H1 (cell line): ENCODE data around the gene GP2. TPM values are rescaled to one million over a fixed set of nuclear protein-coding genes. Genes with fewer than 3 reads are reported as not detected.

ENCODE experiments used
- CTCF ChIA-PET: fragments of 300-600 bp; sonication (Branson Sonifier 250); formaldehyde crosslinking; loops from one replicate; lab custom pipeline; 2021; ENCODE audit not compliant: partially characterized antibody; lab: Charles Lee
- POLR2A ChIA-PET: fragments of 300-600 bp; sonication (Branson Sonifier 250); formaldehyde crosslinking; loops from one replicate; lab custom pipeline; 2021; ENCODE audit warnings: inconsistent platforms; ENCODE audit not compliant: partially characterized antibody; lab: Charles Lee
- DNase-seq, 2 experiments: peaks; one replicate each; pipeline versions ENCODE4 v3.0.0 to v3.0.0-alpha.2; 2010 to 2022; ENCODE audit warnings: low spot score in 2 of 2, low read depth in 1 of 2, mixed read lengths in 1 of 2
- FAIRE-seq: peaks from 2 replicates; lab custom pipeline; 2011; peaks lifted over from hg19 to GRCh38; lab: Jason Lieb, UNC
- H2AFZ ChIP-seq: 2 replicates; pipeline ENCODE4 v1.8.1; 2012; ENCODE audit warnings: low read length, inconsistent platforms
- H2AK5ac ChIP-seq: 2 replicates; pipeline ENCODE4 v1.6.1; 2013; ENCODE audit warnings: low read depth, low read length
- H2BK120ac ChIP-seq: replicated peaks from 2 replicates; pipeline ENCODE3; 2013; ENCODE audit warnings: low read depth, low read length, inconsistent platforms
- H2BK12ac ChIP-seq: 2 replicates; pipeline ENCODE4 v1.6.1; 2013; ENCODE audit warnings: low read depth, low read length
- H2BK15ac ChIP-seq: 2 replicates; pipeline ENCODE4 v1.6.1; 2013; ENCODE audit warnings: low read length
- H2BK20ac ChIP-seq: 2 replicates; pipeline ENCODE4 v1.6.1; 2013; ENCODE audit warnings: low read length
- H2BK5ac ChIP-seq: 2 replicates; pipeline ENCODE4 v1.6.1; 2013; ENCODE audit warnings: low read depth, low read length
- H3K14ac ChIP-seq: 2 replicates; pipeline ENCODE4 v1.6.1; 2013; ENCODE audit warnings: inconsistent platforms; ENCODE audit not compliant: insufficient read length
- H3K18ac ChIP-seq: 2 replicates; pipeline ENCODE4 v1.6.1; 2013; ENCODE audit warnings: low read length; ENCODE audit errors: extremely low read depth
- H3K23ac ChIP-seq: 2 replicates; pipeline ENCODE4 v1.6.1; 2013; ENCODE audit warnings: inconsistent platforms; ENCODE audit not compliant: insufficient read length
- H3K23me2 ChIP-seq: 2 replicates; pipeline ENCODE4 v1.6.1; 2013; ENCODE audit warnings: low read depth, low read length
- H3K27ac ChIP-seq: 2 replicates; pipeline ENCODE4 v1.6.1; 2011; ENCODE audit warnings: low read depth, low read length, inconsistent platforms
- H3K27me3 ChIP-seq, 4 experiments: replicated peaks in 1 of 4; 1 replicate in 1 of 4; 2 replicates in 3 of 4; pipeline versions ENCODE4 v1.6.1 to v1.8.1; 2011 to 2013; ENCODE audit warnings: low read length in 3 of 4, mild to moderate bottlenecking in 3 of 4, inconsistent platforms in 2 of 4, mixed read lengths in 2 of 4, moderate library complexity in 1 of 4; ENCODE audit not compliant: control insufficient read depth in 3 of 4, insufficient read depth in 3 of 4; ENCODE audit errors: extremely low read depth in 1 of 4
- H3K36me3 ChIP-seq, 4 experiments: 2 replicates each; pipeline versions ENCODE4 v1.6.1 to v1.8.1; 2011 to 2013; ENCODE audit warnings: mild to moderate bottlenecking in 4 of 4, low read length in 3 of 4, moderate library complexity in 2 of 4, control low read depth in 1 of 4, inconsistent platforms in 1 of 4; ENCODE audit not compliant: insufficient read depth in 4 of 4, control insufficient read depth in 2 of 4
- H3K4ac ChIP-seq: replicated peaks from 2 replicates; pipeline ENCODE3; 2013; ENCODE audit warnings: low read length, low read depth, mixed read lengths, inconsistent platforms; ENCODE audit not compliant: insufficient read length
- H3K4me1 ChIP-seq, 4 experiments: replicated peaks in 1 of 4; 1 replicate in 1 of 4; 2 replicates in 3 of 4; pipeline versions ENCODE4 v1.6.1 to v1.8.1; 2011 to 2013; ENCODE audit warnings: low read length in 3 of 4, inconsistent platforms in 2 of 4, mixed read lengths in 1 of 4; ENCODE audit not compliant: insufficient read depth in 4 of 4, control insufficient read depth in 3 of 4
- H3K4me2 ChIP-seq, 2 experiments: 2 replicates each; pipeline versions ENCODE4 v1.6.1 to v1.8.1; 2011 to 2013; ENCODE audit warnings: low read depth in 2 of 2, low read length in 2 of 2, control low read depth in 1 of 2, inconsistent platforms in 1 of 2, mild to moderate bottlenecking in 1 of 2; ENCODE audit not compliant: insufficient read depth in 1 of 2
- H3K4me3 ChIP-seq, 4 experiments: fragments of 200-600, 300-600 bp in 1 of 4; sonication (generic), shearing (Covaris generic), sonication (Bioruptor Twin) in 1 of 4; 2 replicates each; pipeline versions ENCODE4 v1.5.1 to v1.8.1; 2011 to 2016; ENCODE audit warnings: low read length in 4 of 4, low read depth in 3 of 4, control low read depth in 2 of 4, inconsistent platforms in 2 of 4, mild to moderate bottlenecking in 2 of 4, mixed read lengths in 1 of 4, moderate library complexity in 1 of 4; ENCODE audit not compliant: insufficient read depth in 2 of 4; ENCODE audit errors: extremely low read depth in 1 of 4
- H3K56ac ChIP-seq: replicated peaks from 2 replicates; pipeline ENCODE3; 2013; ENCODE audit warnings: low read depth, mild to moderate bottlenecking, mixed read lengths, low read length, inconsistent platforms; ENCODE audit not compliant: insufficient read length
- H3K79me1 ChIP-seq: 2 replicates; pipeline ENCODE4 v1.6.1; 2013; ENCODE audit warnings: low read depth, low read length, control low read depth
- H3K79me2 ChIP-seq, 2 experiments: 2 replicates each; pipeline versions ENCODE4 v1.6.1 to v1.8.1; 2012 to 2013; ENCODE audit warnings: low read length in 2 of 2, mild to moderate bottlenecking in 2 of 2, inconsistent platforms in 1 of 2; ENCODE audit not compliant: insufficient read depth in 2 of 2, control insufficient read depth in 1 of 2
- H3K9ac ChIP-seq, 4 experiments: replicated peaks in 1 of 4; 1 replicate in 1 of 4; 2 replicates in 3 of 4; pipeline versions ENCODE4 v1.6.1 to v1.8.1; 2011 to 2013; ENCODE audit warnings: low read depth in 3 of 4, low read length in 3 of 4, control low read depth in 2 of 4, mild to moderate bottlenecking in 2 of 4, moderate library complexity in 2 of 4, inconsistent platforms in 1 of 4; ENCODE audit errors: extremely low read depth in 1 of 4
- H3K9me3 ChIP-seq, 2 experiments: 2 replicates each; pipeline versions ENCODE4 v1.6.1 to v1.8.1; 2012 to 2013; ENCODE audit warnings: mild to moderate bottlenecking in 2 of 2, moderate library complexity in 2 of 2, control low read depth in 1 of 2, inconsistent platforms in 1 of 2, low read depth in 1 of 2, low read length in 1 of 2, mixed read lengths in 1 of 2; ENCODE audit not compliant: insufficient read depth in 2 of 2
- H4K20me1 ChIP-seq, 2 experiments: replicated peaks in 1 of 2; 2 replicates each; pipeline versions ENCODE3 to v1.8.1; 2011 to 2013; ENCODE audit warnings: inconsistent platforms in 2 of 2, low read length in 2 of 2, mild to moderate bottlenecking in 1 of 2; ENCODE audit not compliant: insufficient read depth in 2 of 2, control insufficient read depth in 1 of 2
- H4K5ac ChIP-seq: 2 replicates; pipeline ENCODE4 v1.6.1; 2013; ENCODE audit warnings: low read length, low read depth, mixed read lengths, inconsistent platforms; ENCODE audit not compliant: insufficient read length
- H4K8ac ChIP-seq: 2 replicates; pipeline ENCODE4 v1.8.0; 2013; ENCODE audit warnings: mild to moderate bottlenecking, moderate library complexity, low read length, inconsistent platforms; ENCODE audit not compliant: insufficient read depth; ENCODE audit errors: extremely low read depth
- H4K91ac ChIP-seq: replicated peaks from 2 replicates; pipeline ENCODE3; 2013; ENCODE audit warnings: low read length, mixed read lengths, inconsistent platforms; ENCODE audit not compliant: insufficient read length
- KDM1A ChIP-seq: fragments of 200-600, 300-600 bp; sonication (generic); IDR thresholded peaks from 2 replicates; pipeline ENCODE4 v1.7.1; 2016; ENCODE audit warnings: mild to moderate bottlenecking, low read length, borderline replicate concordance
- NANOG ChIP-seq: IDR thresholded peaks from 2 replicates; pipeline ENCODE4 v1.6.1; 2011; ENCODE audit warnings: low read length, low read depth, mild to moderate bottlenecking, inconsistent platforms; ENCODE audit not compliant: insufficient read depth, poor library complexity, severe bottlenecking
- NRF1 ChIP-seq: IDR thresholded peaks from 2 replicates; pipeline ENCODE4 v1.6.1; 2011; ENCODE audit warnings: mild to moderate bottlenecking, low read depth, low read length, improper control_type of control experiment
- PHF8 ChIP-seq: fragments of 200-600 bp; sonication (generic); conservative IDR thresholded peaks from 2 replicates; pipeline ENCODE4 v1.7.1; 2012; ENCODE audit warnings: low read depth, mild to moderate bottlenecking, inconsistent platforms, low read length, moderate library complexity
- POLR2AphosphoS5 ChIP-seq: IDR thresholded peaks from 2 replicates; pipeline ENCODE4 v1.6.1; 2011; ENCODE audit warnings: low read depth, low read length
- WGBS, 2 experiments: shearing (Covaris generic) in 1 of 2; methylation state at CpG; one replicate each; pipeline versions ENCODE4 v1.1.6 to v1.1.7; 2013 to 2015; ENCODE audit warnings: low lambda C conversion rate in 2 of 2, mixed read lengths in 2 of 2, inconsistent platforms in 1 of 2, low coverage in 1 of 2, missing lambda C conversion rate in 1 of 2; ENCODE audit not compliant: insufficient replicate concordance in 2 of 2, insufficient coverage in 1 of 2, insufficient read length in 1 of 2; ENCODE audit errors: extremely low coverage in 1 of 2, missing lambda C conversion rate in 1 of 2; 5-methylcytosine and 5-hydroxymethylcytosine counted together
- polyA plus RNA-seq, 7 experiments: library from polyadenylated mRNA; depleted of rRNA in 3 of 7; stranded (reverse) in 5 of 7; unstranded in 2 of 7; fragments of >200 nt in 5 of 7; fragments of 200-250 nt in 2 of 7; gene quantifications; 1 replicate in 5 of 7; 2 replicates in 1 of 7; 4 replicates in 1 of 7; pipeline versions ENCODE4 v1.2.1 to v1.2.3, GENCODE V29; 2011 to 2013; ENCODE audit warnings: missing spikeins in 2 of 7, mixed read lengths in 2 of 7
- total RNA-seq: library from RNA; stranded (reverse); fragmentation: NEBNext Ultra II Directional; extraction: Animal tissue kit (Norgen Biotek cat#: 25700); gene quantifications from 2 replicates; pipeline ENCODE4 v1.2.1, GENCODE V29; 2021

The GP2 gene
- total and polyA plus RNA-seq, 2 of the 8 experiments (the other 6 are each of a cell fraction or from before 2014, with no cell fraction given): not detected

- Histone ChIP-seq H3K27ac (no peak overlapping the region), H4K20me1 (no peaks in the 10 kb centered on the region), H3K79me1 (no peaks in the 10 kb centered on the region), H2AK5ac (no peak overlapping the region), H3K79me2 (no peaks in the 10 kb centered on the region), H3K36me3 (no peaks in the 10 kb centered on the region), H2BK5ac (no peak overlapping the region), H3K9me3 (no peaks in the 10 kb centered on the region), H3K18ac (no peak overlapping the region), H3K9ac (no peak overlapping the region), H3K4me3 (no peak overlapping the region), H3K4me1 (no peaks in the 10 kb centered on the region), H3K4ac (no peak overlapping the region), H3K27me3 (no peaks in the 10 kb centered on the region), H3K56ac (no peak overlapping the region), H3K4me2 (no peak overlapping the region), H3K14ac (no peak overlapping the region), H3K23ac (no peak overlapping the region), H2BK12ac (no peak overlapping the region), H4K8ac (no peak overlapping the region), H2BK15ac (no peak overlapping the region), H4K5ac (no peak overlapping the region), H3K23me2 (no peaks in the 10 kb centered on the region; the same call in 1 of the 2 replicates), H2AFZ (no peak overlapping the region; the same call in 1 of the 2 replicates), H2BK20ac (no peak overlapping the region), H2BK120ac (no peak overlapping the region), H4K91ac (no peak overlapping the region)
- WGBS, 2 experiments: 87% methylated on average over 9 of the region's 9 CpGs; no CpG with 5 or more reads in 1 of the 2 experiments
- FAIRE-seq: no peak
- ChIA-PET POLR2A (interaction anchor here (1.1 kb wide), 1 partner anchor 10 kb away, joined by 3 read pairs; no protein-coding TSS in a partner anchor), CTCF (interaction anchor here (0.9 to 1.4 kb wide), 6 partner anchors 15 to 416 kb away, joined by 3 to 7 read pairs (median 4); no protein-coding TSS in a partner anchor)
- no peak for TF ChIP-seq KDM1A
- TF ChIP-seq NRF1: no peak
- no peak for TF ChIP-seq PHF8
- no peak for TF ChIP-seq POLR2AphosphoS5
- no peak for TF ChIP-seq NANOG
- no peak for DNase-seq
Observed at GRCh38 chr16:20323591-20324117, 3.7 kb downstream of the GP2 start.
